SK-N-SH treated with all-trans-retinoic acid at 6 μM for 48 hours (cell line): ENCODE data around the gene HP.

ENCODE experiments used
- ARNTL ChIP-seq: fragments of 450-650 bp; formaldehyde crosslinking; IDR thresholded peaks from 2 replicates; pipeline ENCODE4 v1.5.0; 2020; ENCODE audit warnings: low read depth, mild to moderate bottlenecking, moderate library complexity, borderline replicate concordance
- CREB5 ChIP-seq: fragments of 250-450 bp; sonication (Bioruptor Pico); IDR thresholded peaks from 2 replicates; pipeline ENCODE4 v1.5.1; 2020; ENCODE audit warnings: low read depth, mild to moderate bottlenecking, moderate library complexity
- ESRRG ChIP-seq: fragments of 250-450 bp; sonication (Bioruptor Pico); IDR thresholded peaks from 2 replicates; pipeline ENCODE4 v1.6.1; 2021; ENCODE audit warnings: mild to moderate bottlenecking
- PATZ1 ChIP-seq: fragments of 250-450 bp; sonication (Bioruptor Pico); IDR thresholded peaks from 2 replicates; pipeline ENCODE4 v1.8.0; 2020; ENCODE audit warnings: mild to moderate bottlenecking, moderate library complexity, borderline replicate concordance
- POU6F1 ChIP-seq: fragments of 250-450 bp; sonication (Bioruptor Pico); IDR thresholded peaks from 2 replicates; pipeline ENCODE4 v1.8.0; 2021; ENCODE audit warnings: low read depth, mild to moderate bottlenecking, moderate library complexity, borderline replicate concordance
- PPARA ChIP-seq: fragments of 250-450 bp; sonication (Bioruptor Pico); IDR thresholded peaks from 2 replicates; pipeline ENCODE4 v1.5.0; 2020; ENCODE audit warnings: mild to moderate bottlenecking, borderline replicate concordance
- ZFP30 ChIP-seq: fragments of 450-650 bp; formaldehyde crosslinking; IDR thresholded peaks from 2 replicates; pipeline ENCODE4 v1.5.0; 2022; ENCODE audit warnings: mild to moderate bottlenecking, moderate library complexity
- ZNF70 ChIP-seq: fragments of 450-650 bp; formaldehyde crosslinking; IDR thresholded peaks from 2 replicates; pipeline ENCODE4 v1.5.0; 2020; ENCODE audit warnings: mild to moderate bottlenecking, moderate library complexity

- TF ChIP-seq CREB5, result no peak
- TF ChIP-seq ZNF70 (CRISPR knock-in tag), result no peak
- no peak for TF ChIP-seq PATZ1
- TF ChIP-seq ARNTL (CRISPR knock-in tag), result no peak
- TF ChIP-seq ZFP30, result no peak
- TF ChIP-seq POU6F1 (CRISPR knock-in tag), result no peak
- TF ChIP-seq PPARA (CRISPR knock-in tag), result no peak
- TF ChIP-seq ESRRG (CRISPR knock-in tag), result no peak
Measured at GRCh38 chr16:72064361-72064894, 10.1 kb downstream of the HP start.
